ENCODE data around the gene ERC1.
A peak's percentile ranks its signal among the peaks of the same experiment; 100 is the strongest.

Gene ERC1

GRCh38 chr12:968545-968944, 22.5 kb upstream of the ERC1 start:
- H3K9ac ChIP-seq (ENCODE audit: low read depth, low read length), result no peak overlapping the region; the same call in 1 of the 2 replicates
- no peaks in the 10 kb centered on the region for H3K4me1 ChIP-seq (ENCODE audit: insufficient read depth, low read length)
- no peaks in the 10 kb centered on the region for H3K36me3 ChIP-seq (ENCODE audit: insufficient read depth, low read length)
- H3K9me3 ChIP-seq (ENCODE audit: control insufficient read depth, insufficient read depth, low read length), result no peaks in the 10 kb centered on the region

- Histone ChIP-seq H3K9me3 (ENCODE audit: control insufficient read depth, insufficient read depth, low read length) (no peaks in the 10 kb centered on the region), H3K9ac (ENCODE audit: low read depth, low read length) (no peak overlapping the region), H3K4me1 (ENCODE audit: insufficient read depth, low read length) (no peaks in the 10 kb centered on the region)
These were observed 21.2 kb upstream of the ERC1 start for GRCh38 chr12:969821-970220.

GRCh38 chr12:971991-972390, 19.0 kb upstream of the ERC1 start:
- no peaks in the 10 kb centered on the region for H3K9me3 ChIP-seq (ENCODE audit: control insufficient read depth, insufficient read depth, low read length)
- H3K9ac ChIP-seq (ENCODE audit: low read depth, low read length), result no peak overlapping the region
- no peaks in the 10 kb centered on the region for H3K4me1 ChIP-seq (ENCODE audit: insufficient read depth, low read length)
- no peaks in the 10 kb centered on the region; the same call in 1 of the 2 replicates for H3K36me3 ChIP-seq (ENCODE audit: insufficient read depth, low read length)

More at GRCh38 chr12:969821-970220, 21.2 kb upstream of the ERC1 start:
- no peaks in the 10 kb centered on the region; the same call in 1 of the 2 replicates for H3K36me3 ChIP-seq (ENCODE audit: insufficient read depth, low read length)

- Histone ChIP-seq H3K9ac (ENCODE audit: low read depth, low read length) (no peak overlapping the region), H3K4me1 (ENCODE audit: insufficient read depth, low read length) (no peaks in the 10 kb centered on the region), H3K9me3 (ENCODE audit: control insufficient read depth, insufficient read depth, low read length) (no peaks in the 10 kb centered on the region), H3K36me3 (ENCODE audit: insufficient read depth, low read length) (no peaks in the 10 kb centered on the region; the same call in 1 of the 2 replicates)
These were observed 16.7 kb upstream of the ERC1 start for GRCh38 chr12:974271-974862.

GRCh38 chr12:976644-977043, 14.4 kb upstream of the ERC1 start:
- Histone ChIP-seq H3K9me3 (ENCODE audit: control insufficient read depth, insufficient read depth, low read length) (no peaks in the 10 kb centered on the region), H3K9ac (ENCODE audit: low read depth, low read length) (no peak overlapping the region), H3K4me1 (ENCODE audit: insufficient read depth, low read length) (no peaks in the 10 kb centered on the region), H3K36me3 (ENCODE audit: insufficient read depth, low read length) (no peaks in the 10 kb centered on the region; the same call in 1 of the 2 replicates)

GRCh38 chr12:977156-977555, 13.9 kb upstream of the ERC1 start:
- H3K4me1 ChIP-seq (ENCODE audit: insufficient read depth, low read length), result no peaks in the 10 kb centered on the region
- no peaks in the 10 kb centered on the region for H3K9me3 ChIP-seq (ENCODE audit: control insufficient read depth, insufficient read depth, low read length)
- H3K9ac ChIP-seq (ENCODE audit: low read depth, low read length), result no peak overlapping the region
- no peaks in the 10 kb centered on the region; the same call in 1 of the 2 replicates for H3K36me3 ChIP-seq (ENCODE audit: insufficient read depth, low read length)

- no peaks in the 10 kb centered on the region for H3K36me3 ChIP-seq (ENCODE audit: insufficient read depth, low read length)
- H3K4me1 ChIP-seq (ENCODE audit: insufficient read depth, low read length), result no peaks in the 10 kb centered on the region
- no peak overlapping the region for H3K9ac ChIP-seq (ENCODE audit: low read depth, low read length)
- no peaks in the 10 kb centered on the region for H3K9me3 ChIP-seq (ENCODE audit: control insufficient read depth, insufficient read depth, low read length)
These were observed 11.7 kb upstream of the ERC1 start for GRCh38 chr12:979349-979748.

- H3K4me1 ChIP-seq (ENCODE audit: insufficient read depth, low read length), result no peaks in the 10 kb centered on the region
- H3K9ac ChIP-seq (ENCODE audit: low read depth, low read length), result no peak overlapping the region
- H3K36me3 ChIP-seq (ENCODE audit: insufficient read depth, low read length), result no peaks in the 10 kb centered on the region
- H3K9me3 ChIP-seq (ENCODE audit: control insufficient read depth, insufficient read depth, low read length), result no peaks in the 10 kb centered on the region
These were observed 9.7 kb upstream of the ERC1 start for GRCh38 chr12:981176-981828.

- H3K36me3 ChIP-seq (ENCODE audit: insufficient read depth, low read length), result peaks cover 4% of the 10 kb centered on the region; the same call in 1 of the 2 replicates
- H3K9me3 ChIP-seq (ENCODE audit: control insufficient read depth, insufficient read depth, low read length), result no peaks in the 10 kb centered on the region
- H3K4me1 ChIP-seq (ENCODE audit: insufficient read depth, low read length), result no peaks in the 10 kb centered on the region
- H3K9ac ChIP-seq (ENCODE audit: low read depth, low read length), result no peak overlapping the region
These were observed 9.1 kb upstream of the ERC1 start for GRCh38 chr12:981961-982360.

GRCh38 chr12:988646-989045, 2.4 kb upstream of the ERC1 start:
- H3K9ac ChIP-seq (ENCODE audit: low read depth, low read length), result no peak overlapping the region
- peaks cover 4% of the 10 kb centered on the region; the same call in 1 of the 2 replicates for H3K36me3 ChIP-seq (ENCODE audit: insufficient read depth, low read length)
- H3K4me1 ChIP-seq (ENCODE audit: insufficient read depth, low read length), result no peaks in the 10 kb centered on the region; the same call in 1 of the 2 replicates
- no peaks in the 10 kb centered on the region for H3K9me3 ChIP-seq (ENCODE audit: control insufficient read depth, insufficient read depth, low read length)

GRCh38 chr12:989051-989450, 2.0 kb upstream of the ERC1 start:
- Histone ChIP-seq H3K9ac (ENCODE audit: low read depth, low read length) (no peak overlapping the region), H3K36me3 (ENCODE audit: insufficient read depth, low read length) (peaks cover 4% of the 10 kb centered on the region; the same call in 1 of the 2 replicates), H3K4me1 (ENCODE audit: insufficient read depth, low read length) (no peaks in the 10 kb centered on the region; the same call in 1 of the 2 replicates), H3K9me3 (ENCODE audit: control insufficient read depth, insufficient read depth, low read length) (no peaks in the 10 kb centered on the region)

- H3K4me1 ChIP-seq (ENCODE audit: insufficient read depth, low read length), result no peaks in the 10 kb centered on the region; the same call in 1 of the 2 replicates
- peaks cover 4% of the 10 kb centered on the region; the same call in 1 of the 2 replicates for H3K36me3 ChIP-seq (ENCODE audit: insufficient read depth, low read length)
- H3K9me3 ChIP-seq (ENCODE audit: control insufficient read depth, insufficient read depth, low read length), result no peaks in the 10 kb centered on the region
- H3K9ac ChIP-seq (ENCODE audit: low read depth, low read length), result peak overlapping the region; percentile 83
These were observed 1.0 kb upstream of the ERC1 start for GRCh38 chr12:989751-990660.

GRCh38 chr12:991350-992333, 619 bp downstream of the ERC1 start:
- Histone ChIP-seq H3K4me1 (ENCODE audit: insufficient read depth, low read length) (no peaks in the 10 kb centered on the region; the same call in 1 of the 2 replicates), H3K36me3 (ENCODE audit: insufficient read depth, low read length) (peaks cover 1% of the 10 kb centered on the region; the same call in 1 of the 2 replicates), H3K9ac (ENCODE audit: low read depth, low read length) (peak overlapping the region; percentile 83), H3K9me3 (ENCODE audit: control insufficient read depth, insufficient read depth, low read length) (no peaks in the 10 kb centered on the region)

All from ES-I3 (cell line).